DOHH2 (cell line): Measurements from ENCODE around the gene GCSAM.

Source experiments
- H3F3A ChIP-seq: fragments of 200-600 bp; sonication (generic), shearing (Covaris generic); 2 replicates; pipeline ENCODE4 v1.6.0; 2016; ENCODE audit warnings: antibody characterized with exemption, mild to moderate bottlenecking; ENCODE audit not compliant: control insufficient read depth, insufficient read depth
- H3K27ac ChIP-seq: fragments of 200-600 bp; sonication (generic); 2 replicates; pipeline ENCODE4 v1.5.1; 2014; ENCODE audit warnings: low read depth, mild to moderate bottlenecking, low read length, moderate library complexity
- H3K27me3 ChIP-seq: fragments of 200-600 bp; sonication (generic); 2 replicates; pipeline ENCODE4 v1.6.1; 2014; ENCODE audit warnings: mild to moderate bottlenecking, low read length, mixed read lengths; ENCODE audit not compliant: control insufficient read depth
- H3K36me3 ChIP-seq: fragments of 200-600 bp; sonication (generic); 2 replicates; pipeline ENCODE4 v1.6.1; 2014; ENCODE audit warnings: mild to moderate bottlenecking, low read length, moderate library complexity, mixed read lengths; ENCODE audit not compliant: control insufficient read depth
- H3K4me1 ChIP-seq: fragments of 200-600 bp; sonication (generic); 2 replicates; pipeline ENCODE4 v1.6.1; 2014; ENCODE audit warnings: mild to moderate bottlenecking, low read length, mixed read lengths; ENCODE audit not compliant: control insufficient read depth
- H3K4me2 ChIP-seq: fragments of 200-600 bp; sonication (generic); 2 replicates; pipeline ENCODE4 v1.6.0; 2014; ENCODE audit warnings: mild to moderate bottlenecking, low read length, moderate library complexity
- H3K4me3 ChIP-seq: fragments of 200-600 bp; sonication (generic); 2 replicates; pipeline ENCODE4 v1.5.1; 2014; ENCODE audit warnings: mild to moderate bottlenecking, low read length, mixed read lengths
- H3K79me2 ChIP-seq: fragments of 200-600 bp; sonication (generic); 2 replicates; pipeline ENCODE4 v1.6.1; 2014; ENCODE audit warnings: mild to moderate bottlenecking, low read length, mixed read lengths; ENCODE audit not compliant: control insufficient read depth
- H3K9me2 ChIP-seq: fragments of 200-600 bp; sonication (generic); replicated peaks from 2 replicates; pipeline ENCODE4 v1.6.1; 2014; ENCODE audit warnings: mild to moderate bottlenecking, low read length, mixed read lengths; ENCODE audit not compliant: control insufficient read depth
- H3K9me3 ChIP-seq: fragments of 200-600 bp; sonication (generic); 2 replicates; pipeline ENCODE4 v1.6.1; 2014; ENCODE audit warnings: antibody characterized with exemption, low read length, mixed read lengths; ENCODE audit not compliant: control insufficient read depth, insufficient read depth
- H4K20me1 ChIP-seq: fragments of 200-600 bp; sonication (generic); 2 replicates; pipeline ENCODE4 v1.6.0; 2014; ENCODE audit warnings: low read depth, mild to moderate bottlenecking, antibody characterized with exemption, low read length, moderate library complexity; ENCODE audit not compliant: control insufficient read depth, insufficient read depth
- CTCF ChIP-seq: fragments of 200-600 bp; sonication (generic); IDR thresholded peaks from one replicate; pipeline ENCODE4 v1.5.1; 2014; ENCODE audit warnings: antibody characterized with exemption, mild to moderate bottlenecking, low read depth, low read length; ENCODE audit not compliant: poor library complexity, severe bottlenecking
- EZH2phosphoT487 ChIP-seq: fragments of 200-600 bp; sonication (generic); IDR thresholded peaks from 2 replicates; pipeline ENCODE4 v1.6.1; 2017; ENCODE audit warnings: borderline replicate concordance, mild to moderate bottlenecking, antibody characterized with exemption, low read length, moderate library complexity, mixed read lengths

GCSAM gene

GRCh38 chr3:112132088-112132487 is 960 bp downstream of the GCSAM start:
- H3K4me1 ChIP-seq: peaks cover 76% of the 10 kb centered on the region
- peak overlapping the region; percentile 93 for H3K4me3 ChIP-seq
- no peaks in the 10 kb centered on the region for H4K20me1 ChIP-seq
- no peaks in the 10 kb centered on the region for H3K9me2 ChIP-seq
- peak overlapping the region; percentile 97 for H3K4me2 ChIP-seq
- peaks cover 84% of the 10 kb centered on the region for H3F3A ChIP-seq
- no peak for TF ChIP-seq EZH2phosphoT487
- no peak for TF ChIP-seq CTCF
- H3K79me2 ChIP-seq: peaks cover 84% of the 10 kb centered on the region
- H3K27ac ChIP-seq: peak overlapping the region; percentile 99
- H3K36me3 ChIP-seq: peaks cover 58% of the 10 kb centered on the region
- H3K27me3 ChIP-seq: no peaks in the 10 kb centered on the region
- no peaks in the 10 kb centered on the region for H3K9me3 ChIP-seq

GRCh38 chr3:112131111-112131510 is 1.9 kb downstream of the GCSAM start:
- peak overlapping the region; percentile 93 for H3K4me3 ChIP-seq
- no peaks in the 10 kb centered on the region for H3K9me2 ChIP-seq
- H3K36me3 ChIP-seq: peaks cover 68% of the 10 kb centered on the region
- no peaks in the 10 kb centered on the region for H3K27me3 ChIP-seq
- peaks cover 94% of the 10 kb centered on the region for H3K79me2 ChIP-seq
- H3F3A ChIP-seq: peaks cover 88% of the 10 kb centered on the region
- peaks cover 76% of the 10 kb centered on the region for H3K4me1 ChIP-seq
- TF ChIP-seq EZH2phosphoT487 (no peak), CTCF (no peak)
- H3K27ac ChIP-seq: peak overlapping the region; percentile 99
- H3K9me3 ChIP-seq: no peaks in the 10 kb centered on the region
- peak overlapping the region; percentile 97 for H3K4me2 ChIP-seq
- no peaks in the 10 kb centered on the region for H4K20me1 ChIP-seq

GRCh38 chr3:112130638-112130993 is 2.4 kb downstream of the GCSAM start:
- H3K4me1 ChIP-seq: peaks cover 76% of the 10 kb centered on the region
- TF ChIP-seq EZH2phosphoT487 (no peak), CTCF (no peak)
- H3K79me2 ChIP-seq: peaks cover 96% of the 10 kb centered on the region
- H3K9me2 ChIP-seq: no peaks in the 10 kb centered on the region
- H3F3A ChIP-seq: peaks cover 88% of the 10 kb centered on the region
- H3K4me3 ChIP-seq: peak overlapping the region; percentile 93
- peak overlapping the region; percentile 97 for H3K4me2 ChIP-seq
- H3K27ac ChIP-seq: peak overlapping the region; percentile 99
- H3K27me3 ChIP-seq: no peaks in the 10 kb centered on the region
- H3K36me3 ChIP-seq: peaks cover 73% of the 10 kb centered on the region
- H3K9me3 ChIP-seq: no peaks in the 10 kb centered on the region
- H4K20me1 ChIP-seq: no peaks in the 10 kb centered on the region
